Subcutaneous preadipocyte (primary cell): ENCODE data around the gene SNAPC3. TPM values are rescaled to one million over a fixed set of nuclear protein-coding genes. Genes with fewer than 3 reads are reported as not detected.

Experiments used
- small RNA-seq: library from RNA; depleted of rRNA; stranded (forward); fragments of <200 nt; gene quantifications from one replicate; pipeline ENCODE3, GENCODE V24; 2012
- total RNA-seq: library from RNA; depleted of rRNA; stranded (reverse); fragments of >200 nt; gene quantifications from 2 replicates; pipeline ENCODE4 v1.2.3, GENCODE V29; 2012

The SNAPC3 gene
- total RNA-seq = 26.8 and 33.8 TPM in 2 replicates

DNA sequence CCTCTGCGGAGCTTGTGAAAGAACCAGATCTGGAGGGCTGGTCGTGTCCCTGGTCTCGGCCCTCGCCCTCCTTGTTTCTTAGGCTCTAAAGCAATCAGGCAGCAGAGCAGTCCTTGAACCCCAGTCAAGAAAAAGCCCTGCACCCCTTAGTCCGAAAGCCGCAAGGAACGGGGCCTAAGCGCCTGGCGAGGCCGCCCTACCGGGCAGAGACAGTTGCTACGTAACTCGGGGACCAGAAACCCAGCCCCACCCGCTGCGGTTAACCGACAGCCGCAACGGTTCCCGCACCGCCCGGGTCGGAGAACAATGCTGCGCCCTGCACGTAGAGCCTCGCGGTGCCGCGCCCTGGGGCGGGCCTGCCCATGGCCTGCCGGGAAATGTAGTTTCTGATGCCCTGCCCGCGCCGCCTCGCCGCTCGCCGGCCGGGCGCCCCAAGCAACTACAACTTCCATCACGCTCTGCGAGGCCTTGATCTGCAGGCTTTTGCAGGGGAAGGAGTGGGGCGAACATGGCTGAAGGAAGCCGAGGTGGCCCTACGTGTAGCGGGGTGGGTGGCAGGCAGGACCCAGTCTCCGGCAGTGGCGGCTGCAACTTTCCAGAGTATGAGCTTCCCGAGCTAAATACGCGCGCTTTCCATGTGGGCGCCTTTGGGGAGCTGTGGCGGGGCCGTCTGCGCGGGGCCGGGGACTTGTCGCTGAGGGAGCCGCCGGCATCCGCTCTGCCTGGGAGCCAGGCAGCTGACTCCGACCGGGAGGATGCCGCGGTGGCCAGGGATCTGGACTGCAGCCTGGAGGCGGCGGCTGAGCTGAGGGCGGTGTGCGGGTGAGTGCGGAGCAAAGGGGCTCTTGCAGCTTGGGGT, at the start of gene SNAPC3:
SNAPC3 (plus strand) TSS at position 505 of the 859 bp plus-strand sequence; CDS start at position 509, 4 bp downstream.

DNA sequence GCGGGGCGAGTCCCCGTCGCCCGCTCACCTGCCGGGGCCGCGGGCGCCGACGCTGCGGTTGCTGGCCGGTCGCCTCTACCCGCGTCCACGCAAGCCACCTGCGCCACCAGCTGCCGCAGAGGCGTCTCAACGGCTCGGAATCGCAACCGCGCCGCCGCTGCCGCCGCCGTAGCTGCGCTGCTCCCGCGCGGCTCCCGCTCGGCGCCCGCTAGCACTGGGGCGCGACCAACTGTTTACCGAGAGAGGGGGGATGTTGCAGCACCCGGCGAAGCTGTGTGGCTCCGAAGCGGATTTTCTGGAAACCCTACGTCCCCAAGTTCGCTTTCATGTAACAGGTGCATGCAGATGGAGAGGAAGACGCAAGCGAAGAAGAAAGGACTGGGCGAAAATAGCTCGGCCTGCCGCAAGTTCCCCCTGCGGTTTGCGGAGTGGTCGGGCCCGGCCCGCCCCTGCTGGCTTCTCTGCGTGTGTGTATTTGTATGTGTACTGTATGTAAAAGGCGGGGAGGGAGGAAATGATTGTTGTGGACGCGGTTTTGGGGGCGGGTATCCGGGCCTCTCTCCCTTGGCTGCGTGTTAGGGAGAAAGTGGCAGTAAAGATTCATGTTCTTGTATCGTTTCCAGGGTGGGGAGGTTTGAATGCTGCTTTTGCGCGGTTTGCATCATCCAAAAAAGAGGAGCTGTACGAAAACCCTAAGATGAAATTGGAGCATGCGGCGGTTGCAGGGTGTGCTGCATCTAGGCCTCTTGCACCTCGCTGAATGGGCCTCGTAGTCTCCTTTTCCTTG, 88.3 kb downstream of the SNAPC3 start, which contains the start of gene PSIP1:
PSIP1 (minus strand) TSS at position 182 of the 787 bp plus-strand sequence. CDS start 782 bp downstream, outside the sequence.

Small RNA genes lying within 50 kb of the gene (small RNA-seq; reads per million reads assigned to genes)
- not detected for gene RNU6-319P

Other genes starting within 250 kb of the SNAPC3 start
- gene TTC39B, start 115.7 kb upstream of the SNAPC3 start, total RNA-seq = 8.2 and 9.6 TPM in 2 replicates
- gene PSIP1, start 88.1 kb downstream of the SNAPC3 start, total RNA-seq = 30.5 and 44.2 TPM in 2 replicates
- gene CCDC171, start 130.2 kb downstream of the SNAPC3 start, total RNA-seq = 2.7 and 2.9 TPM in 2 replicates